H9 (cell line): ENCODE data around the gene IQGAP2. TPM values are rescaled to one million over a fixed set of nuclear protein-coding genes. Genes with fewer than 3 reads are reported as not detected.

Experiments
- DNase-seq: peaks from one replicate; pipeline ENCODE4 v3.0.0-alpha.2; 2017
- H2AFZ ChIP-seq: one replicate; pipeline ENCODE4 v1.6.1; 2013; ENCODE audit warnings: mild to moderate bottlenecking, low read length, control low read depth, moderate library complexity
- H2AK5ac ChIP-seq: 2 replicates; pipeline ENCODE4 v1.6.1; 2013; ENCODE audit warnings: low read length, control low read depth, mixed read lengths; ENCODE audit not compliant: insufficient read length
- H2BK120ac ChIP-seq: one replicate; pipeline ENCODE4 v1.6.1; 2013; ENCODE audit warnings: low read depth, mild to moderate bottlenecking, low read length, control low read depth, inconsistent platforms; ENCODE audit not compliant: poor library complexity, severe bottlenecking
- H2BK12ac ChIP-seq: 2 replicates; pipeline ENCODE4 v1.6.1; 2013; ENCODE audit warnings: low read length, control low read depth, mixed read lengths, low read depth; ENCODE audit not compliant: insufficient read length
- H2BK15ac ChIP-seq: 2 replicates; pipeline ENCODE4 v1.6.1; 2013; ENCODE audit warnings: low read depth, low read length, control low read depth
- H2BK20ac ChIP-seq: one replicate; pipeline ENCODE4 v1.6.1; 2013; ENCODE audit warnings: low read depth, mild to moderate bottlenecking, low read length, control low read depth, inconsistent platforms; ENCODE audit not compliant: poor library complexity, severe bottlenecking
- H2BK5ac ChIP-seq: 2 replicates; pipeline ENCODE4 v1.6.1; 2013; ENCODE audit warnings: low read length, control low read depth, mixed read lengths; ENCODE audit not compliant: insufficient read length
- H3K14ac ChIP-seq: 2 replicates; pipeline ENCODE4 v1.6.1; 2013; ENCODE audit warnings: low read length, control low read depth; ENCODE audit not compliant: insufficient read depth
- H3K18ac ChIP-seq: 2 replicates; pipeline ENCODE4 v1.6.1; 2013; ENCODE audit warnings: low read depth, mild to moderate bottlenecking, mixed read lengths, low read length, control low read depth; ENCODE audit not compliant: insufficient read length
- H3K23ac ChIP-seq: 2 replicates; pipeline ENCODE4 v1.6.1; 2013; ENCODE audit warnings: low read length, control low read depth, mixed read lengths, low read depth; ENCODE audit not compliant: insufficient read length
- H3K23me2 ChIP-seq: 2 replicates; pipeline ENCODE4 v1.6.1; 2013; ENCODE audit warnings: low read depth, mild to moderate bottlenecking, mixed read lengths, low read length, control low read depth; ENCODE audit not compliant: insufficient read length, poor library complexity, severe bottlenecking
- H3K27ac ChIP-seq: 2 replicates; pipeline ENCODE4 v1.5.1; 2013; ENCODE audit warnings: low read length, control low read depth, mixed read lengths, low read depth; ENCODE audit not compliant: insufficient read length
- H3K27me3 ChIP-seq: 2 replicates; pipeline ENCODE4 v1.6.1; 2013; ENCODE audit warnings: low read length, control low read depth, inconsistent platforms; ENCODE audit not compliant: insufficient read depth
- H3K4ac ChIP-seq: 2 replicates; pipeline ENCODE4 v1.6.1; 2013; ENCODE audit warnings: low read depth, mild to moderate bottlenecking, control low read depth, inconsistent platforms, low read length, moderate library complexity
- H3K4me1 ChIP-seq: 2 replicates; pipeline ENCODE4 v1.6.1; 2013; ENCODE audit warnings: low read length, control low read depth, inconsistent platforms; ENCODE audit not compliant: insufficient read depth
- H3K4me2 ChIP-seq: 2 replicates; pipeline ENCODE4 v1.6.1; 2013; ENCODE audit warnings: low read length, control low read depth, mixed read lengths; ENCODE audit not compliant: insufficient read length, insufficient read depth
- H3K56ac ChIP-seq: 2 replicates; pipeline ENCODE4 v1.6.1; 2013; ENCODE audit warnings: low read depth, mild to moderate bottlenecking, mixed read lengths, low read length, control low read depth; ENCODE audit not compliant: insufficient read length
- H3K79me1 ChIP-seq: 2 replicates; pipeline ENCODE4 v1.6.1; 2013; ENCODE audit warnings: low read depth, mild to moderate bottlenecking, moderate library complexity, low read length, control low read depth, inconsistent platforms; ENCODE audit not compliant: insufficient read depth, poor library complexity, severe bottlenecking
- H3K79me2 ChIP-seq: 2 replicates; pipeline ENCODE4 v1.6.1; 2013; ENCODE audit warnings: low read length, control low read depth, inconsistent platforms; ENCODE audit not compliant: insufficient read depth
- H3K9ac ChIP-seq: 2 replicates; pipeline ENCODE4 v1.6.1; 2013; ENCODE audit warnings: low read length, control low read depth, mixed read lengths; ENCODE audit not compliant: insufficient read length; ENCODE audit errors: extremely low read depth
- H3K9me3 ChIP-seq: one replicate; pipeline ENCODE4 v1.6.1; 2013; ENCODE audit warnings: low read depth, low read length, inconsistent platforms; ENCODE audit not compliant: control insufficient read depth
- H3T11ph ChIP-seq: one replicate; pipeline ENCODE4 v1.6.1; 2013; ENCODE audit warnings: mild to moderate bottlenecking, low read length, control low read depth, inconsistent platforms
- H4K20me1 ChIP-seq: one replicate; pipeline ENCODE4 v1.6.1; 2013; ENCODE audit not compliant: control insufficient read depth, insufficient read length, insufficient read depth
- H4K5ac ChIP-seq: 2 replicates; pipeline ENCODE4 v1.6.1; 2013; ENCODE audit warnings: low read depth, mild to moderate bottlenecking, mixed read lengths, low read length, control low read depth; ENCODE audit not compliant: insufficient read length
- H4K8ac ChIP-seq: replicated peaks from 2 replicates; pipeline ENCODE4 v1.6.1; 2013; ENCODE audit warnings: low read length, control low read depth, mixed read lengths, low read depth; ENCODE audit not compliant: insufficient read length
- H4K91ac ChIP-seq: 2 replicates; pipeline ENCODE4 v1.6.1; 2013; ENCODE audit warnings: low read depth, mild to moderate bottlenecking, moderate library complexity, mixed read lengths, low read length, control low read depth; ENCODE audit not compliant: insufficient read length
- H3K27ac Mint-ChIP-seq, 3 experiments: 2 replicates in 2 of 3; 3 replicates in 1 of 3; pipeline ENCODE4 v1.8.0; 2020 to 2021; ENCODE audit warnings: mixed read lengths in 3 of 3, mild to moderate bottlenecking in 1 of 3, moderate library complexity in 1 of 3
- H3K27me3 Mint-ChIP-seq: 2 replicates; pipeline ENCODE4 v1.8.0; 2021; ENCODE audit warnings: low read depth, mild to moderate bottlenecking, moderate library complexity, mixed read lengths
- H3K36me3 Mint-ChIP-seq, 3 experiments: 2 replicates in 2 of 3; 3 replicates in 1 of 3; pipeline ENCODE4 v1.8.0; 2020 to 2021; ENCODE audit warnings: low read depth in 3 of 3, mixed read lengths in 3 of 3; ENCODE audit not compliant: insufficient read depth in 1 of 3
- H3K4me1 Mint-ChIP-seq, 2 experiments: 2 replicates each; pipeline ENCODE4 v1.8.0; 2020; ENCODE audit warnings: mixed read lengths in 2 of 2
- H3K4me3 Mint-ChIP-seq, 2 experiments: 2 replicates in 1 of 2; 3 replicates in 1 of 2; pipeline ENCODE4 v1.8.0; 2020 to 2021; ENCODE audit warnings: mild to moderate bottlenecking in 2 of 2, mixed read lengths in 2 of 2, moderate library complexity in 1 of 2
- H3K9me3 Mint-ChIP-seq, 2 experiments: 2 replicates in 1 of 2; 3 replicates in 1 of 2; pipeline ENCODE4 v1.8.0; 2020; ENCODE audit warnings: mild to moderate bottlenecking in 2 of 2, mixed read lengths in 2 of 2, moderate library complexity in 1 of 2
- WGBS: extraction: QIAGEN DNeasy Blood & Tissue Kit; methylation state at CpG from one replicate; pipeline ENCODE4 v1.1.7; 2013; ENCODE audit warnings: missing lambda C conversion rate, low lambda C conversion rate, mixed read lengths; ENCODE audit not compliant: insufficient read length; ENCODE audit errors: extremely low coverage; 5-methylcytosine and 5-hydroxymethylcytosine counted together
- total RNA-seq: library from RNA; stranded (reverse); gene quantifications from 2 replicates; pipeline ENCODE4 v1.2.1, GENCODE V29; 2021
- TF ChIP-seq, protein P1 (sequence below): fragments of 200-600 bp; sonication (generic); conservative IDR thresholded peaks from 3 replicates; pipeline ENCODE4 v1.8.0; 2021; ENCODE audit warnings: antibody characterized with exemption, mild to moderate bottlenecking

Gene IQGAP2
- total RNA-seq, 1 experiment from 2014 or later: 22.5 TPM

DNA sequence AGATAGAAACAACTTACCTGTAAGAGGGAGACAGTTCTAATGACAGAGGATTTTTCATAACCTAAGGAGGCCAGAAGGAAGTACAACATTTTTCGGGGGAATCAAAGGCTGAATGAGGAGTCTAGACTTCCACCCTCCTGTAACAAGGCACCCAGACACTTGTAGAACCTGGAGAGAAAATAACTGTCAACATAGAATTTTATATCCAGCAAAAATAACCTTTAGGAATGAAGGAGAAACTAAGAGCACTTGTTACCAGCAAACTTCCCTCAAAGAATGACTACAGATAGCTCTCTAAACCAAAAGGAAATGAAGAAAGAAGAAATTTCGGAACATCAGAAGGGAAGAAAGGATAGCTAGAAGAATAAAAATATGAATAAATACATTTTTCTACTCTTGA lies 246.1 kb downstream of the IQGAP2 start:
- H2AK5ac ChIP-seq: no peak overlapping the region
- TF ChIP-seq, protein P1, sequence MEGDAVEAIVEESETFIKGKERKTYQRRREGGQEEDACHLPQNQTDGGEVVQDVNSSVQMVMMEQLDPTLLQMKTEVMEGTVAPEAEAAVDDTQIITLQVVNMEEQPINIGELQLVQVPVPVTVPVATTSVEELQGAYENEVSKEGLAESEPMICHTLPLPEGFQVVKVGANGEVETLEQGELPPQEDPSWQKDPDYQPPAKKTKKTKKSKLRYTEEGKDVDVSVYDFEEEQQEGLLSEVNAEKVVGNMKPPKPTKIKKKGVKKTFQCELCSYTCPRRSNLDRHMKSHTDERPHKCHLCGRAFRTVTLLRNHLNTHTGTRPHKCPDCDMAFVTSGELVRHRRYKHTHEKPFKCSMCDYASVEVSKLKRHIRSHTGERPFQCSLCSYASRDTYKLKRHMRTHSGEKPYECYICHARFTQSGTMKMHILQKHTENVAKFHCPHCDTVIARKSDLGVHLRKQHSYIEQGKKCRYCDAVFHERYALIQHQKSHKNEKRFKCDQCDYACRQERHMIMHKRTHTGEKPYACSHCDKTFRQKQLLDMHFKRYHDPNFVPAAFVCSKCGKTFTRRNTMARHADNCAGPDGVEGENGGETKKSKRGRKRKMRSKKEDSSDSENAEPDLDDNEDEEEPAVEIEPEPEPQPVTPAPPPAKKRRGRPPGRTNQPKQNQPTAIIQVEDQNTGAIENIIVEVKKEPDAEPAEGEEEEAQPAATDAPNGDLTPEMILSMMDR: no peak
- H3K23ac ChIP-seq: no peak overlapping the region
- H4K8ac ChIP-seq: no peak overlapping the region
- H2BK20ac ChIP-seq: no peak overlapping the region
- no peak overlapping the region for H4K5ac ChIP-seq
- H3K18ac ChIP-seq: no peak overlapping the region
- H3K79me2 ChIP-seq: no peaks in the 10 kb centered on the region
- H3K14ac ChIP-seq: no peak overlapping the region
- H3K9me3 Mint-ChIP-seq: peaks cover 12 to 15% of the 10 kb centered on the region in 2 experiments
- H3K27ac Mint-ChIP-seq: no peak overlapping the region
- no peak overlapping the region for H2BK5ac ChIP-seq
- no peak overlapping the region for H4K91ac ChIP-seq
- H2BK15ac ChIP-seq: no peak overlapping the region
- H3T11ph ChIP-seq: no peak overlapping the region
- no peaks in the 10 kb centered on the region for H3K4me1 ChIP-seq
- WGBS: no CpG with 5 or more reads among the region's 2 CpGs
- H3K4me2 ChIP-seq: no peak overlapping the region
- H3K9ac ChIP-seq: no peak overlapping the region
- H3K27me3 ChIP-seq: no peaks in the 10 kb centered on the region; the same call in 1 of the 2 replicates
- H3K23me2 ChIP-seq: no peaks in the 10 kb centered on the region
- no peak overlapping the region for H3K4ac ChIP-seq
- H2BK12ac ChIP-seq: no peak overlapping the region
- no peak overlapping the region for H2BK120ac ChIP-seq
- no peak overlapping the region for H3K4me3 Mint-ChIP-seq
- H2AFZ ChIP-seq: no peak overlapping the region
- H3K56ac ChIP-seq: no peak overlapping the region
- no peaks in the 10 kb centered on the region for H4K20me1 ChIP-seq
- H3K79me1 ChIP-seq: no peaks in the 10 kb centered on the region
- H3K9me3 ChIP-seq: no peaks in the 10 kb centered on the region
- DNase-seq: no peak
- H3K27me3 Mint-ChIP-seq: no peaks in the 10 kb centered on the region; the same call in 1 of the 2 replicates
- no peak overlapping the region for H3K27ac ChIP-seq
- peaks cover 25 to 34% (median 29%) of the 10 kb centered on the region in 3 experiments for H3K36me3 Mint-ChIP-seq
- H3K4me1 Mint-ChIP-seq: no peaks in the 10 kb centered on the region
